Right lung (tissue), 10 donors: ENCODE measurements around the gene WRAP53. TPM values are rescaled to one million over a fixed set of nuclear protein-coding genes. Genes with fewer than 3 reads are reported as not detected.
A peak's percentile ranks its signal among the peaks of the same experiment; 100 is the strongest.
"Not testable (repeated sequence)": the region's sequence is repeated elsewhere in the genome, so short reads cannot be mapped to it uniquely, and the experiment has no call there.

ENCODE experiments used
- DNase-seq, 2 donors: peaks; one replicate each; pipeline ENCODE4 v3.0.0-alpha.2; 2013
- long read RNA-seq, 8 donors: transcript quantifications; one replicate each; lab custom pipeline, GENCODE V29; 2026
- polyA plus RNA-seq, 5 donors: library from polyadenylated mRNA; unstranded; fragments of 120-200 nt; gene quantifications; one replicate each; pipeline versions ENCODE4 v1.2.1 to v1.2.3, GENCODE V29; 2013; ENCODE audit warnings: inconsistent platforms in 1 of 5, low replicate concordance in 1 of 5; ENCODE audit not compliant: insufficient read length in 5 of 5, insufficient read depth in 1 of 5

WRAP53 gene
- 10 to 100 TPM; 10.3 to 17.5 (median 13.3) TPM for polyA plus RNA-seq
- long read RNA-seq, donor 1, full-length matches to known transcripts: 6 of 6 reads
- long read RNA-seq, donor 1, partial matches to known transcripts: 0 of 6 reads
- long read RNA-seq, donor 1, other reads (novel, unspliced or antisense): 0 of 6 reads
- long read RNA-seq, donor 2, full-length matches to known transcripts: 3 of 3 reads
- long read RNA-seq, donor 2, partial matches to known transcripts: 0 of 3 reads
- long read RNA-seq, donor 2, other reads (novel, unspliced or antisense): 0 of 3 reads
- long read RNA-seq, donor 3, full-length matches to known transcripts: 5 of 5 reads
- long read RNA-seq, donor 3, partial matches to known transcripts: 0 of 5 reads
- long read RNA-seq, donor 3, other reads (novel, unspliced or antisense): 0 of 5 reads
- long read RNA-seq, donor 4, full-length matches to known transcripts: 6 of 23 reads
- long read RNA-seq, donor 4, partial matches to known transcripts: 7 of 23 reads
- long read RNA-seq, donor 4, other reads (novel, unspliced or antisense): 10 of 23 reads
- long read RNA-seq, donor 5, partial matches to known transcripts: 0 of 1 reads
- long read RNA-seq, donor 5, other reads (novel, unspliced or antisense): 0 of 1 reads
- long read RNA-seq, donor 6, full-length matches to known transcripts: 7 of 7 reads
- long read RNA-seq, donor 6, partial matches to known transcripts: 0 of 7 reads
- long read RNA-seq, donor 6, other reads (novel, unspliced or antisense): 0 of 7 reads
- long read RNA-seq, donor 7, full-length matches to known transcripts: 5 of 5 reads
- long read RNA-seq, donor 7, partial matches to known transcripts: 0 of 5 reads
- long read RNA-seq, donor 7, other reads (novel, unspliced or antisense): 0 of 5 reads
- long read RNA-seq, donor 8, partial matches to known transcripts: 0 of 1 reads
- long read RNA-seq, donor 8, other reads (novel, unspliced or antisense): 0 of 1 reads

- DNase-seq: peak; percentile 97 to 99
These were observed at the start of gene WRAP53 for GRCh38 chr17:7687908-7688807. Gene WRAP53, plus strand, starts transcription at chr17:7688477. Its CDS starts 172 bp downstream, at chr17:7688649.

- DNase-seq: no peak
These were observed 47.5 kb upstream of the WRAP53 start for GRCh38 chr17:7640783-7641182.

- DNase-seq: not testable (repeated sequence)
These were observed 46.6 kb upstream of the WRAP53 start for GRCh38 chr17:7641635-7642034.

- no peak for DNase-seq
These were observed 43.5 kb upstream of the WRAP53 start for GRCh38 chr17:7644775-7645174.

GRCh38 chr17:7646457-7646856 lies 41.8 kb upstream of the WRAP53 start:
- no peak for DNase-seq

GRCh38 chr17:7647018-7647417 lies 41.3 kb upstream of the WRAP53 start:
- no peak for DNase-seq

GRCh38 chr17:7650509-7651096 lies 37.7 kb upstream of the WRAP53 start, which contains the start of gene ATP1B2:
Gene ATP1B2, plus strand, starts transcription at chr17:7650926. Its CDS starts 593 bp downstream, at chr17:7651519.
- DNase-seq: peak; percentile 76 to 83

GRCh38 chr17:7651097-7651664 lies 37.1 kb upstream of the WRAP53 start:
- DNase-seq: no peak

GRCh38 chr17:7651665-7652387 lies 36.5 kb upstream of the WRAP53 start:
- DNase-seq: peak; percentile 78 to 79

- DNase-seq: no peak
These were observed 35.6 kb upstream of the WRAP53 start for GRCh38 chr17:7652388-7653356.

- DNase-seq: no peak
These were observed 33.3 kb upstream of the WRAP53 start for GRCh38 chr17:7654832-7655540.

- no peak for DNase-seq
These were observed 32.8 kb upstream of the WRAP53 start for GRCh38 chr17:7655541-7655840.

- DNase-seq: peak; percentile 49 to 58
These were observed 31.2 kb upstream of the WRAP53 start for GRCh38 chr17:7656958-7657609.

GRCh38 chr17:7667656-7668406 lies 20.4 kb upstream of the WRAP53 start:
- no peak for DNase-seq

GRCh38 chr17:7668482-7668881 lies 19.8 kb upstream of the WRAP53 start:
- no peak for DNase-seq

- no peak for DNase-seq
These were observed 15.0 kb upstream of the WRAP53 start for GRCh38 chr17:7673239-7673638.

- DNase-seq: no peak
These were observed 13.3 kb upstream of the WRAP53 start for GRCh38 chr17:7674934-7675333.
